Gastrocnemius medialis (tissue), 4 donors: ENCODE results near the gene PDE6H. TPM values are rescaled to one million over a fixed set of nuclear protein-coding genes. Genes with fewer than 3 reads are reported as not detected.
A peak's percentile ranks its signal among the peaks of the same experiment; 100 is the strongest.

Source experiments
- ATAC-seq, 2 donors: fragments of 150-250 bp; one replicate each; pipeline ENCODE4 v1.9.1; 2016
- DNase-seq, 2 donors: peaks; one replicate each; pipeline ENCODE4 v3.0.0-alpha.2; 2019
- H3K27ac ChIP-seq, 4 donors: fragments of 200-600 bp; sonication (generic); 1 replicate in 1 of 4; 2 replicates in 3 of 4; pipeline ENCODE4 v1.5.1; 2016 to 2018; ENCODE audit warnings: mild to moderate bottlenecking in 2 of 4, moderate library complexity in 1 of 4
- H3K27me3 ChIP-seq, 3 donors: fragments of 200-600 bp; sonication (generic) in 2 of 3; 1 replicate in 1 of 3; 2 replicates in 2 of 3; pipeline versions ENCODE4 v1.5.1 to v1.6.0; 2016 to 2019; ENCODE audit warnings: mild to moderate bottlenecking in 1 of 3, moderate library complexity in 1 of 3
- H3K36me3 ChIP-seq, 2 donors: fragments of 200-600 bp; sonication (generic) in 1 of 2; one replicate each; pipeline ENCODE4 v1.5.1; 2017 to 2018
- H3K4me1 ChIP-seq, 2 donors: fragments of 200-600 bp; sonication (generic) in 1 of 2; one replicate each; pipeline ENCODE4 v1.5.1; 2016 to 2017; ENCODE audit warnings: mild to moderate bottlenecking in 2 of 2
- H3K4me3 ChIP-seq, 4 donors: fragments of 200-600 bp; sonication (generic) in 3 of 4; 1 replicate in 1 of 4; 2 replicates in 3 of 4; pipeline ENCODE4 v1.5.1; 2016 to 2019; ENCODE audit warnings: mild to moderate bottlenecking in 2 of 4
- H3K9me3 ChIP-seq, 3 donors: fragments of 200-600 bp; sonication (generic) in 2 of 3; 1 replicate in 1 of 3; 2 replicates in 2 of 3; pipeline ENCODE4 v1.5.1; 2016 to 2019
- POLR2A ChIP-seq, 2 donors: fragments of 450-650 bp; IDR thresholded peaks; one replicate each; pipeline ENCODE4 v1.6.1; 2017; ENCODE audit warnings: antibody characterized with exemption in 2 of 2, mild to moderate bottlenecking in 2 of 2, moderate library complexity in 2 of 2
- in situ Hi-C, 4 donors: fragments of 200-750 bp; cut with MboI; loops; one replicate each; pipeline versions ENCODE4 v1.15.0 to v1.8.0; 2017; ENCODE audit warnings: low sequenced_read_pairs in 4 of 4
- intact Hi-C: fragments of 100-400 bp; cut with DNase I; formaldehyde crosslinking; loops from one replicate; pipeline ENCODE4 v1.15.1; 2023; ENCODE audit warnings: low total_unique reads
- total RNA-seq, 4 donors: library from RNA; depleted of rRNA; stranded (reverse); fragments of >200 nt; gene quantifications; one replicate each; pipeline versions ENCODE4 v1.1.0 to v1.2.3, GENCODE V29; 2016
- TF ChIP-seq, protein P1 (sequence below), 5 experiments: fragments of 450-650 bp in 3 of 5; fragments of 200-600 bp in 2 of 5; sonication (generic) in 2 of 5; IDR thresholded peaks in 4 of 5; conservative IDR thresholded peaks in 1 of 5; 1 replicate in 4 of 5; 2 replicates in 1 of 5; pipeline ENCODE4 v1.5.1; 2016 to 2019; ENCODE audit warnings: antibody characterized with exemption in 5 of 5, mild to moderate bottlenecking in 3 of 5, moderate library complexity in 3 of 5

Gene PDE6H
- total RNA-seq, 4 donors from 2014 or later = not detected

DNA sequence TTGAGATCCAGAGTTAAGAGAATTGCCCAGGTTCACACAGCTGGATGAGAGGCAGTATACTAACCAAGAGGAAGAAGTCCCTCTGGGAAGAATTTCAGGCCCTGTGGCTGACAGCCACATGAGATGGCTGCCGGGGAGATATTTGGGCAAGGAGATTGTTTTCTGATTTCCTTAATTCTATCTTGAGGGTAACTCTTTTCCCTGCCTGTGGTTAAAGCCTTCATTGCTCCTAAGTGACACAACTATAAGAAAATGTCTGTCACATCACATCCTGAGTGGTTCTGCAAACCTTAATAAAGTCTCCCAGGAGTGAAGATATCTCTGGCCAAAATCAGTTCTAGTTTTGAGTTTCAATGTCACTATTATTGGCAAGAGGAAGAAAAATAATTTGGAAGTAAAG lies 21.0 kb upstream of the PDE6H start:
- ATAC-seq (no peak), DNase-seq (no peak)
- H3K4me3 ChIP-seq = no peak overlapping the region
- TF ChIP-seq, protein P1, sequence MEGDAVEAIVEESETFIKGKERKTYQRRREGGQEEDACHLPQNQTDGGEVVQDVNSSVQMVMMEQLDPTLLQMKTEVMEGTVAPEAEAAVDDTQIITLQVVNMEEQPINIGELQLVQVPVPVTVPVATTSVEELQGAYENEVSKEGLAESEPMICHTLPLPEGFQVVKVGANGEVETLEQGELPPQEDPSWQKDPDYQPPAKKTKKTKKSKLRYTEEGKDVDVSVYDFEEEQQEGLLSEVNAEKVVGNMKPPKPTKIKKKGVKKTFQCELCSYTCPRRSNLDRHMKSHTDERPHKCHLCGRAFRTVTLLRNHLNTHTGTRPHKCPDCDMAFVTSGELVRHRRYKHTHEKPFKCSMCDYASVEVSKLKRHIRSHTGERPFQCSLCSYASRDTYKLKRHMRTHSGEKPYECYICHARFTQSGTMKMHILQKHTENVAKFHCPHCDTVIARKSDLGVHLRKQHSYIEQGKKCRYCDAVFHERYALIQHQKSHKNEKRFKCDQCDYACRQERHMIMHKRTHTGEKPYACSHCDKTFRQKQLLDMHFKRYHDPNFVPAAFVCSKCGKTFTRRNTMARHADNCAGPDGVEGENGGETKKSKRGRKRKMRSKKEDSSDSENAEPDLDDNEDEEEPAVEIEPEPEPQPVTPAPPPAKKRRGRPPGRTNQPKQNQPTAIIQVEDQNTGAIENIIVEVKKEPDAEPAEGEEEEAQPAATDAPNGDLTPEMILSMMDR (IDR thresholded peaks at IDR 0.05 in 4 of 5, conservative IDR thresholded peaks at IDR 0.05 in 1 of 5) = no peak
- TF ChIP-seq POLR2A (IDR thresholded peaks at IDR 0.05) = no peak
- no peaks in the 10 kb centered on the region for H3K9me3 ChIP-seq
- in situ Hi-C loops = no loop called here
- no peaks in the 10 kb centered on the region for H3K27me3 ChIP-seq
- peaks cover 7 to 24% of the 10 kb centered on the region in 2 donors for H3K4me1 ChIP-seq
- H3K36me3 ChIP-seq = no peaks in the 10 kb centered on the region
- intact Hi-C loops = loop anchor here (5.0 kb wide), 1 partner anchor 50 kb away; no protein-coding TSS in a partner anchor
- H3K27ac ChIP-seq = peak overlapping the region; percentile 59 to 72 (median 68)

DNA sequence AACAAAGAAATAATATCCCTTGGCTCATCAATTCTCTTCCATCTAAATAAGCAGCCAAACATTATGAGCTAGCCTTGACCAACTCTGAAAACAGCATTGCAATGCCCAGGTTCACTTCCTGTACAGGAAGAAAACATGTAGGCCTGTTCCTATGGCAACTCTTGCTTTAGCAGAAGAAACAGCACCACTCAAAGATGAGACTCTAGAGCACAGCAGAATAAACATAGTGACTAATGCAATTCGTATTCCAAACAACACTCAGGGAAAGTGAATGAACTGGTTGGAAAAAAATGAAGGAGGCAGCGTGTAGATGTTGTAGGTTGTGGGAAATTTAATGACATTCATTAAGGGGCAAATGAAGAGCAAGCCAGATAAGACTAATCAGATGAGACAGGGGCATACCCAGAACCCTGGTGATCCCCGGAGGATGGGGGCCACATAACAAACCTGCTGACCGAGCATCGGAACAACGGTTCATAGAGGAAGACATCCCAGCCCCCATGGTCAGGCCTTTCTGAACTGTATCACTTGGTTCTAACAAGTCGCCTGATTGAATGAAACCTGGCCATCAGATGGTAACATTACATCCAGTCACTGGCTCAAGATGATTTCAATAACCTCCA lies 20.4 kb upstream of the PDE6H start:
- peak overlapping the region; percentile 59 to 72 (median 68) for H3K27ac ChIP-seq
- no peaks in the 10 kb centered on the region for H3K36me3 ChIP-seq
- H3K4me1 ChIP-seq = peaks cover 7 to 24% of the 10 kb centered on the region in 2 donors
- TF ChIP-seq, protein P1 (IDR thresholded peaks at IDR 0.05 in 4 of 5, conservative IDR thresholded peaks at IDR 0.05 in 1 of 5) = no peak
- DNase-seq = no peak
- intact Hi-C loops (loop anchor here (5.0 kb wide), 1 partner anchor 50 kb away; no protein-coding TSS in a partner anchor), in situ Hi-C loops (no loop called here)
- H3K4me3 ChIP-seq = no peak overlapping the region
- H3K9me3 ChIP-seq = no peaks in the 10 kb centered on the region
- ATAC-seq = peak; percentile 63 to 68
- H3K27me3 ChIP-seq = no peaks in the 10 kb centered on the region

DNA sequence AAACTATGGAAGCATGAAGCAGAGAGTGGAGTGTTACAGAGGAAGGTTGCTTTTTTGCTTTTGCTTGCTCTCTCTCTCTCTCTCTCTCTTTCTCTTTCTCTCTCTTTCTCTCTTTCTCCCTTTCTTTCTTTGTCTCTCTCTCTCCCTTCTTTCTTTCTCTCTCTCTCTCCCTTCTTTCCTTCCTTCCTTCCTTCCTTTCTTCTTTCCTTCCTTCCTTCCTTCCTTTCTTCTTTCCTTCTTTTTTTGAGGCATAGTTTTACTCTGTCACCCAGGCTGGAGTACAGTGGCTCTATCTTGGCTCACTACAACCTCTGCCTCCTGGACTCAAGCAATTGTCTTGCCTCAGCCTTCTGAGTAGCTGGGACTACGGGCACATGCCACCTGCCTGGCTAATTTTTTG lies 19.1 kb upstream of the PDE6H start:
- peak overlapping the region; percentile 59 to 72 (median 68) for H3K27ac ChIP-seq
- H3K4me3 ChIP-seq = no peak overlapping the region
- H3K36me3 ChIP-seq = no peaks in the 10 kb centered on the region
- peaks cover 7 to 18% of the 10 kb centered on the region in 2 donors for H3K4me1 ChIP-seq
- in situ Hi-C loops = no loop called here
- TF ChIP-seq, protein P1 (IDR thresholded peaks at IDR 0.05 in 4 of 5, conservative IDR thresholded peaks at IDR 0.05 in 1 of 5) = no peak
- no peak for DNase-seq
- ATAC-seq = no peak
- H3K9me3 ChIP-seq = no peaks in the 10 kb centered on the region
- intact Hi-C loops = loop anchor here (5.0 kb wide), 1 partner anchor 51 kb away; no protein-coding TSS in a partner anchor
- H3K27me3 ChIP-seq = no peaks in the 10 kb centered on the region

DNA sequence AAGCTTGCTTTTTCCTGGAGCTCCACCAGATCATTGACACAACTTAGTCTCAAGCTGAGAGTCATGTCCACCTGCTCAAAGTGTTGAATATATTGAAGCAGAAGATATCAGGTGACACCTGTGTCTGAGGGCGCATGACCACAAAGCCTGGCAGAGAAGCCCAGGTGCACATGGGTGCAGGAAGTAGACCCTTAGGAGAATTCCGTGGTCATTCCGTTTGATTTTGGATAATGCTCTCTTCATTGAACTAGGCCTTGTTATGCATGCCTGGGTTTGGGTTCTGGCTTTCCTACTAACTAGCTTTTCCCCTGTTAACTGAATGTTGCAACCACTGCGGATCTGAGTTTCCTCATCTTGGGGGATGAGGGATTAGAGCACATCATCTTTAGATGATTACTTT lies 18.6 kb upstream of the PDE6H start:
- Histone ChIP-seq H3K27me3 (no peaks in the 10 kb centered on the region), H3K4me3 (no peak overlapping the region), H3K27ac (peak overlapping the region; percentile 59 to 72 (median 68)), H3K36me3 (no peaks in the 10 kb centered on the region), H3K4me1 (peaks cover 5 to 14% of the 10 kb centered on the region in 2 donors), H3K9me3 (no peaks in the 10 kb centered on the region)
- DNase-seq (no peak), ATAC-seq (no peak)
- in situ Hi-C loops (no loop called here), intact Hi-C loops (loop anchor here (5.0 kb wide), 1 partner anchor 52 kb away; no protein-coding TSS in a partner anchor)
- TF ChIP-seq, protein P1 (IDR thresholded peaks at IDR 0.05 in 4 of 5, conservative IDR thresholded peaks at IDR 0.05 in 1 of 5) = no peak
- TF ChIP-seq POLR2A (IDR thresholded peaks at IDR 0.05) = no peak
